Mesodermal cell (in vitro differentiated cells): ENCODE measurements around the gene FAH. TPM values are rescaled to one million over a fixed set of nuclear protein-coding genes. Genes with fewer than 3 reads are reported as not detected.

Source experiments
- H3K27ac ChIP-seq: 2 replicates; pipeline ENCODE4 v1.7.0; 2013; ENCODE audit warnings: mild to moderate bottlenecking, low read depth, low read length, moderate library complexity; ENCODE audit not compliant: severe bottlenecking
- H3K36me3 ChIP-seq: 2 replicates; pipeline ENCODE4 v1.7.1; 2013; ENCODE audit warnings: mild to moderate bottlenecking, low read length, moderate library complexity; ENCODE audit not compliant: control insufficient read depth, insufficient read depth
- H3K4me1 ChIP-seq: one replicate; pipeline ENCODE4 v1.7.1; 2013; ENCODE audit warnings: mild to moderate bottlenecking, low read length; ENCODE audit not compliant: insufficient read depth, control insufficient read depth, poor library complexity, severe bottlenecking
- H3K4me3 ChIP-seq: 2 replicates; pipeline ENCODE4 v1.7.0; 2013; ENCODE audit warnings: low read length, control low read depth, mild to moderate bottlenecking; ENCODE audit not compliant: insufficient read depth, poor library complexity, severe bottlenecking; ENCODE audit errors: extremely low read depth
- H3K9me3 ChIP-seq: 2 replicates; pipeline ENCODE4 v1.7.1; 2013; ENCODE audit warnings: mild to moderate bottlenecking, low read length, moderate library complexity; ENCODE audit not compliant: control insufficient read depth
- WGBS, 2 experiments: methylation state at CpG; one replicate each; pipeline ENCODE4 v1.1.5; 2013; ENCODE audit warnings: missing lambda C conversion rate in 2 of 2; ENCODE audit not compliant: insufficient coverage in 2 of 2; 5-methylcytosine and 5-hydroxymethylcytosine counted together
- polyA plus RNA-seq, 2 experiments: library from polyadenylated mRNA; stranded (reverse); fragments of 50-300 nt; gene quantifications; one replicate each; pipeline ENCODE4 v1.2.3, GENCODE V29; 2013

Gene FAH
- 22.1 TPM for polyA plus RNA-seq (2013, experiment 1 of 2)
- 26.9 TPM for polyA plus RNA-seq (2013, experiment 2 of 2)

- no peak within 1 kb of the TSS for H3K27ac ChIP-seq
- peaks cover under 1% of the 10 kb centered on the region for H3K36me3 ChIP-seq
- peak within 1 kb of the TSS; percentile 64 for H3K4me3 ChIP-seq
- H3K9me3 ChIP-seq: no peaks in the 10 kb centered on the region
- WGBS, 2 experiments: 9 to 12% methylated on average over 34 of the region's 45 CpGs
- H3K4me1 ChIP-seq: peaks cover 19% of the 10 kb centered on the region
Observed at GRCh38 chr15:80152896-80153876, at the start of gene FAH. Gene FAH (plus strand): TSS chr15:80152999. CDS start chr15:80153055, 56 bp downstream.

GRCh38 chr15:80105193-80105592 is 47.6 kb upstream of the FAH start:
- no peak overlapping the region for H3K4me3 ChIP-seq
- no peaks in the 10 kb centered on the region for H3K9me3 ChIP-seq
- H3K27ac ChIP-seq: no peak overlapping the region
- WGBS, 2 experiments: 93% methylated on average over 2 of the region's 3 CpGs; no CpG with 5 or more reads in 1 of the 2 experiments
- H3K36me3 ChIP-seq: no peaks in the 10 kb centered on the region
- no peaks in the 10 kb centered on the region for H3K4me1 ChIP-seq

- Histone ChIP-seq H3K4me1 (no peaks in the 10 kb centered on the region), H3K27ac (no peak overlapping the region), H3K36me3 (no peaks in the 10 kb centered on the region), H3K4me3 (no peak overlapping the region), H3K9me3 (no peaks in the 10 kb centered on the region)
- no CpG with 5 or more reads among the region's 1 CpG for WGBS, 2 experiments
Observed at GRCh38 chr15:80105595-80105994, 47.2 kb upstream of the FAH start.

GRCh38 chr15:80106051-80106450 is 46.7 kb upstream of the FAH start:
- no peaks in the 10 kb centered on the region for H3K36me3 ChIP-seq
- H3K27ac ChIP-seq: no peak overlapping the region
- H3K4me1 ChIP-seq: no peaks in the 10 kb centered on the region
- H3K9me3 ChIP-seq: no peaks in the 10 kb centered on the region
- H3K4me3 ChIP-seq: no peak overlapping the region
- WGBS, 2 experiments: 100% methylated on average over 2 of the region's 4 CpGs; no CpG with 5 or more reads in 1 of the 2 experiments

- Histone ChIP-seq H3K4me3 (no peak overlapping the region), H3K27ac (no peak overlapping the region)
- 86 to 97% methylated on average over 2 to 3 of the region's 6 CpGs for WGBS, 2 experiments
Observed at GRCh38 chr15:80107204-80107603, 45.6 kb upstream of the FAH start.

GRCh38 chr15:80107774-80108173 is 45.0 kb upstream of the FAH start:
- Histone ChIP-seq H3K4me1 (no peaks in the 10 kb centered on the region), H3K36me3 (no peaks in the 10 kb centered on the region), H3K4me3 (no peak overlapping the region), H3K9me3 (no peaks in the 10 kb centered on the region), H3K27ac (no peak overlapping the region)
- 86% methylated on average over 1 of the region's 3 CpGs; no CpG with 5 or more reads in 1 of the 2 experiments for WGBS, 2 experiments

More at GRCh38 chr15:80107204-80107603, 45.6 kb upstream of the FAH start:
- Histone ChIP-seq H3K9me3 (no peaks in the 10 kb centered on the region), H3K4me1 (no peaks in the 10 kb centered on the region), H3K36me3 (no peaks in the 10 kb centered on the region)

- H3K36me3 ChIP-seq: no peaks in the 10 kb centered on the region
- no peak overlapping the region for H3K27ac ChIP-seq
- WGBS, 2 experiments: 82 to 85% methylated on average over 2 of the region's 3 CpGs
- H3K4me3 ChIP-seq: no peak overlapping the region
- H3K4me1 ChIP-seq: no peaks in the 10 kb centered on the region
- H3K9me3 ChIP-seq: no peaks in the 10 kb centered on the region
Observed at GRCh38 chr15:80109388-80109787, 43.4 kb upstream of the FAH start.

GRCh38 chr15:80110920-80111319 is 41.9 kb upstream of the FAH start:
- no peak overlapping the region for H3K4me3 ChIP-seq
- H3K36me3 ChIP-seq: no peaks in the 10 kb centered on the region
- H3K27ac ChIP-seq: no peak overlapping the region
- H3K9me3 ChIP-seq: no peaks in the 10 kb centered on the region
- H3K4me1 ChIP-seq: peaks cover 6% of the 10 kb centered on the region

GRCh38 chr15:80114114-80114513 is 38.7 kb upstream of the FAH start:
- no peak overlapping the region for H3K27ac ChIP-seq
- 76% methylated on average over 4 of the region's 4 CpGs; no CpG with 5 or more reads in 1 of the 2 experiments for WGBS, 2 experiments
- H3K9me3 ChIP-seq: no peaks in the 10 kb centered on the region
- H3K4me3 ChIP-seq: no peak overlapping the region
- no peaks in the 10 kb centered on the region for H3K36me3 ChIP-seq
- H3K4me1 ChIP-seq: peaks cover 6% of the 10 kb centered on the region

GRCh38 chr15:80115021-80115420 is 37.8 kb upstream of the FAH start:
- H3K27ac ChIP-seq: no peak overlapping the region
- no peak overlapping the region for H3K4me3 ChIP-seq
- peaks cover 6% of the 10 kb centered on the region for H3K4me1 ChIP-seq
- no peaks in the 10 kb centered on the region for H3K9me3 ChIP-seq
- no peaks in the 10 kb centered on the region for H3K36me3 ChIP-seq
- no CpG with 5 or more reads among the region's 1 CpG for WGBS, 2 experiments

- H3K4me1 ChIP-seq: peaks cover 15% of the 10 kb centered on the region
- no peak overlapping the region for H3K4me3 ChIP-seq
- no peak overlapping the region for H3K27ac ChIP-seq
- WGBS, 2 experiments: 86% methylated on average over 1 of the region's 2 CpGs; no CpG with 5 or more reads in 1 of the 2 experiments
- no peaks in the 10 kb centered on the region for H3K9me3 ChIP-seq
- H3K36me3 ChIP-seq: peaks cover 16% of the 10 kb centered on the region
Observed at GRCh38 chr15:80118956-80119355, 33.8 kb upstream of the FAH start.
